HG02610 (cell line): Measurements from ENCODE around the gene OSBPL5.

Experiments used
- ATAC-seq: cut with Tn5 transposase; IDR thresholded peaks from one replicate; pipeline ENCODE4 v1.9.1; 2021; ENCODE audit warnings: mild to moderate bottlenecking, moderate library complexity; ENCODE audit not compliant: unreplicated experiment

OSBPL5 gene

GRCh38 chr11:3152471-3153110 lies 12.5 kb downstream of the OSBPL5 start:
- no peak for ATAC-seq

- ATAC-seq = no peak
These were observed 14.4 kb downstream of the OSBPL5 start for GRCh38 chr11:3150726-3151125.

- no peak for ATAC-seq
These were observed 15.3 kb downstream of the OSBPL5 start for GRCh38 chr11:3149852-3150188.

GRCh38 chr11:3148990-3149851 lies 15.9 kb downstream of the OSBPL5 start:
- no peak for ATAC-seq

- no peak for ATAC-seq
These were observed 16.7 kb downstream of the OSBPL5 start for GRCh38 chr11:3148255-3148989.

GRCh38 chr11:3147626-3148025 lies 17.5 kb downstream of the OSBPL5 start:
- no peak for ATAC-seq

- no peak for ATAC-seq
These were observed 17.9 kb downstream of the OSBPL5 start for GRCh38 chr11:3147257-3147619.

- no peak for ATAC-seq
These were observed 18.4 kb downstream of the OSBPL5 start for GRCh38 chr11:3146612-3147256.

GRCh38 chr11:3145206-3145520 lies 19.9 kb downstream of the OSBPL5 start:
- ATAC-seq = no peak

GRCh38 chr11:3144296-3145205 lies 20.6 kb downstream of the OSBPL5 start:
- no peak for ATAC-seq

- ATAC-seq = no peak
These were observed 21.8 kb downstream of the OSBPL5 start for GRCh38 chr11:3143136-3143880.

GRCh38 chr11:3140291-3140603 lies 24.9 kb downstream of the OSBPL5 start:
- no peak for ATAC-seq

- ATAC-seq = no peak
These were observed 25.4 kb downstream of the OSBPL5 start for GRCh38 chr11:3139481-3140290.

GRCh38 chr11:3139086-3139440 lies 26.0 kb downstream of the OSBPL5 start:
- no peak for ATAC-seq

- ATAC-seq = no peak
These were observed 26.7 kb downstream of the OSBPL5 start for GRCh38 chr11:3138178-3139085.

GRCh38 chr11:3137486-3138177 lies 27.5 kb downstream of the OSBPL5 start:
- ATAC-seq = no peak

- no peak for ATAC-seq
These were observed 28.3 kb downstream of the OSBPL5 start for GRCh38 chr11:3136546-3137455.
